GM21825 (cell line): Measurements from ENCODE around the gene OGFOD2.

Source experiments
- ATAC-seq: cut with Tn5 transposase; IDR thresholded peaks from one replicate; pipeline ENCODE4 v1.9.1; 2021; ENCODE audit warnings: mild to moderate bottlenecking, moderate library complexity; ENCODE audit not compliant: unreplicated experiment

The OGFOD2 gene

GRCh38 chr12:122951406-122951805, 23.6 kb upstream of the OGFOD2 start:
- no peak for ATAC-seq

- ATAC-seq: peak; percentile 67
Observed at GRCh38 chr12:122951979-122952892, 22.8 kb upstream of the OGFOD2 start.

GRCh38 chr12:122955156-122955555, 19.9 kb upstream of the OGFOD2 start:
- no peak for ATAC-seq

- ATAC-seq: no peak
Observed at GRCh38 chr12:122956035-122956434, 19.0 kb upstream of the OGFOD2 start.

- ATAC-seq: no peak
Observed at GRCh38 chr12:122958198-122958888, 16.7 kb upstream of the OGFOD2 start.

GRCh38 chr12:122959566-122960192, 15.4 kb upstream of the OGFOD2 start:
- no peak for ATAC-seq

GRCh38 chr12:122960193-122960569, 14.9 kb upstream of the OGFOD2 start:
- ATAC-seq: no peak

- no peak for ATAC-seq
Observed at GRCh38 chr12:122961531-122962329, 13.3 kb upstream of the OGFOD2 start.

GRCh38 chr12:122963941-122964265, 11.1 kb upstream of the OGFOD2 start:
- no peak for ATAC-seq

- ATAC-seq: no peak
Observed at GRCh38 chr12:122964439-122965257, 10.4 kb upstream of the OGFOD2 start.

- no peak for ATAC-seq
Observed at GRCh38 chr12:122965321-122965751, 9.7 kb upstream of the OGFOD2 start.

GRCh38 chr12:122965851-122966742, 8.9 kb upstream of the OGFOD2 start, which contains the start of gene ABCB9:
Gene ABCB9 (minus strand): TSS chr12:122966463. CDS start chr12:122960235, 6,228 bp downstream.
- ATAC-seq: peak; percentile 72

GRCh38 chr12:122966743-122967550, 8.1 kb upstream of the OGFOD2 start:
- no peak for ATAC-seq

GRCh38 chr12:122968104-122968503, 6.9 kb upstream of the OGFOD2 start:
- ATAC-seq: no peak

GRCh38 chr12:122969676-122970075, 5.4 kb upstream of the OGFOD2 start:
- ATAC-seq: no peak

- ATAC-seq: peak; percentile 72
Observed at GRCh38 chr12:122974274-122974891, 661 bp upstream of the OGFOD2 start.

GRCh38 chr12:122975790-122976647, 975 bp downstream of the OGFOD2 start:
- no peak for ATAC-seq
